Lower lobe of right lung (tissue), 2 donors: ENCODE measurements around the gene UBTF. TPM values are rescaled to one million over a fixed set of nuclear protein-coding genes. Genes with fewer than 3 reads are reported as not detected.

Experiments used
- ATAC-seq, 2 donors: fragments of 200-7000 bp; cut with Tn5 transposase; one replicate each; pipeline ENCODE4 v1.9.1; 2020 to 2022; ENCODE audit warnings: mild to moderate bottlenecking in 2 of 2, moderate library complexity in 2 of 2
- DNase-seq: peaks from one replicate; pipeline ENCODE4 v3.0.0-alpha.2; 2020
- H3K27ac ChIP-seq: fragments of 200-600 bp; one replicate; pipeline ENCODE4 v1.8.0; 2022
- H3K27me3 ChIP-seq: fragments of 200-600 bp; one replicate; pipeline ENCODE4 v1.8.0; 2022; ENCODE audit warnings: low read depth
- H3K36me3 ChIP-seq: fragments of 200-600 bp; one replicate; pipeline ENCODE4 v1.8.0; 2022; ENCODE audit warnings: mild to moderate bottlenecking
- H3K4me1 ChIP-seq: fragments of 200-600 bp; one replicate; pipeline ENCODE4 v1.8.0; 2022
- H3K4me3 ChIP-seq: fragments of 200-600 bp; one replicate; pipeline ENCODE4 v1.8.0; 2022; ENCODE audit warnings: mild to moderate bottlenecking
- H3K9me3 ChIP-seq: fragments of 200-600 bp; one replicate; pipeline ENCODE4 v1.8.0; 2022
- CTCF ChIP-seq: fragments of 200-600 bp; IDR thresholded peaks from one replicate; pipeline ENCODE4 v1.8.0; 2022; ENCODE audit warnings: antibody characterized with exemption, mild to moderate bottlenecking
- intact Hi-C: fragments of 100-400 bp; cut with DNase I; formaldehyde crosslinking; loops from one replicate; pipeline ENCODE4 v1.11.0; 2022
- total RNA-seq: library from RNA; stranded (reverse); fragmentation: NEBNext Ultra II Directional; extraction: Animal tissue kit (Norgen Biotek cat#: 25700); gene quantifications from one replicate; pipeline ENCODE4 v1.2.1, GENCODE V29; 2021
- donor health status: DM: no; HTN: yes; CAD: no; lungs with severe emphysema.

The UBTF gene
- total RNA-seq, 1 donor from 2014 or later: 56.7 TPM

DNA sequence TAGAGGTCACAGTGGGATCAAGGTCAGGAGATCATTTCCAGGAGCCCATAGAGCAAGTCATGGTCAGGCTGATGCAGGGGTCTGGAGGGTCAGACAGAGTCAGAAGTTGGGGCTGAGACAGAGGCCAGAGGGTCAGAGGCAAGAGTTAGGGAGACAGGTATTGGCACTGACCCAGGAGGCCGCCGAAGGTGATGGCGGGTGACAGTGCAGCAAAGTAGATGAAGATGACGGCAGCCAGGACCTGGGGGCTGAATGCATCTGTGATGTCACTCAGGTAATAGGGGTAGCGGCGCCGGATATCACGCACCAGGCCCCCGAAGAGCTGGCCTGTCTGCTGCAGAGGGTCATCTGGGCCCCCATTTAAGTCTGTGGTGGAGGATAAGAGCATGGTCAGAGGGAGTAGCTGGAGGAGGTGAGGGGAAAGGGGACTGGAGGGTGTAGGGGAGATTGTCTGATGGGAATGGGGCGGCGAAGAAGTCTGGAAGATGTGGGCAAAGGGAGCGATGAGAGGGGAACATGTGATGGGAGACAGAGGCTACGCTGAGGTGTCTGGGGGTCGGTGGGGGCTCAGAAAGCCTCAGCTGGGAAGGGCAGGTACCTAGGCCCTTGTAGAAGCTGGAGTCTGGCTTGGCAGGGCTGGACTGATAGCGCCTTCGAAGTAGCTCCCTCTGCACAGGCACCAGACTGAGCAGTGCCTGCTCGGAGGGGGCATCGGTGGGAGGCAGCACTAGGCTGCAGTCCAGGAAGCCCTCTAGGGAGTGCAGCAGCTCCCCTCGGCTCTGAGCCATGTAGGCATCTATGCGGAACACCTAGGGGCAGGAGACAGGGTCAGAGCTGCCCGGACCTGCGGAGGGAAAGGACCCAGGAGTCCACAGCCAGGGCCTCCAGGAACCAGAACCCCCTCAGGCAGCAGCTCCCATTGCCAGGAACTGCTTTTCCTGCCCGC, 38.6 kb upstream of the UBTF start:
- Histone ChIP-seq H3K9me3 (no peaks in the 10 kb centered on the region), H3K27me3 (no peaks in the 10 kb centered on the region), H3K4me1 (no peaks in the 10 kb centered on the region), H3K4me3 (no peak overlapping the region), H3K27ac (no peak overlapping the region), H3K36me3 (no peaks in the 10 kb centered on the region)
- TF ChIP-seq CTCF: no peak
- intact Hi-C loops: no loop called here
- no peak for ATAC-seq
- no peak for DNase-seq

DNA sequence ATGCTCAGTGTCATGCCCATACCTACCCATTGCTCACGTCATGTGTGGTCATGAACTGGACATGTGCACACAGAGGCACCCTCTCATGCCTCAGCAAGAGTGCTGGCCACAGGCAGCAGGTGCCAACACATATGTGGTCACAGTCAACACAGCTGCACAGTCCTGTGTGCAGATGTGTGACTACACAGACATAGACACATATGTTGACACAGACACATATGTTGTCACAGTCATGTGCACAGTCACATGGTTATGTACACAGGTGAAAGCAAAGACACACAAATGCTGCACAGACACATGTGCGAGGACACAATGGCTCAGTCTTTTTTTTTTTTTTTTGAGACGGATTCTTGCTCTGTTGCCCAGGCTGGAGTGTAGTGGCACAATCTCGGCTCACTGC, 37.2 kb upstream of the UBTF start:
- no peak for TF ChIP-seq CTCF
- Histone ChIP-seq H3K9me3 (no peaks in the 10 kb centered on the region), H3K4me1 (no peaks in the 10 kb centered on the region), H3K4me3 (no peak overlapping the region), H3K36me3 (no peaks in the 10 kb centered on the region), H3K27ac (no peak overlapping the region), H3K27me3 (no peaks in the 10 kb centered on the region)
- intact Hi-C loops: no loop called here
- DNase-seq (no peak), ATAC-seq (no peak)

DNA sequence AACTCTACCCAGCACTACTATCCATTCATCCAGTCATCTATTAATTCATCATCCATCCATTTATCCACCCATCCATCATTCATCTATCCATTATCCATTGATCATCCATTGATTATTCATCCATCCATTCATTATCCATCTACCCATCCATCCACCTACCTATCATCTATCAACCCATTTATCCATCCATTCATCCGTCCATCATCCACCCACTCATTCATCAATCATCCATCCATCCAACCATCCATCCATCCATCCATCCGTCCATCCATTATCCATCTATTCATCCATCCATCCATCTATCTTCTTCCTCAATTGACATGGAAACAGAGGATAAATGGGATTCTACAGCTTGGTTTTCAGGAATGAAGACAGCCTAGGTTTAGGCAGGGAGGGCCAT, 36.4 kb upstream of the UBTF start:
- DNase-seq (no peak), ATAC-seq (no peak)
- Histone ChIP-seq H3K9me3 (no peaks in the 10 kb centered on the region), H3K4me3 (no peak overlapping the region), H3K36me3 (no peaks in the 10 kb centered on the region), H3K4me1 (no peaks in the 10 kb centered on the region), H3K27ac (no peak overlapping the region), H3K27me3 (no peaks in the 10 kb centered on the region)
- intact Hi-C loops: no loop called here
- no peak for TF ChIP-seq CTCF

- H3K9me3 ChIP-seq: no peaks in the 10 kb centered on the region
- no peak overlapping the region for H3K27ac ChIP-seq
- intact Hi-C loops: no loop called here
- H3K27me3 ChIP-seq: no peaks in the 10 kb centered on the region
- ATAC-seq: no peak
- no peaks in the 10 kb centered on the region for H3K4me1 ChIP-seq
- H3K4me3 ChIP-seq: no peak overlapping the region
- no peaks in the 10 kb centered on the region for H3K36me3 ChIP-seq
- no peak for DNase-seq
- TF ChIP-seq CTCF: no peak
Observed at GRCh38 chr17:44254361-44255095, 35.1 kb upstream of the UBTF start.

- TF ChIP-seq CTCF: no peak
- ATAC-seq (no peak), DNase-seq (no peak)
- Histone ChIP-seq H3K27me3 (no peaks in the 10 kb centered on the region), H3K36me3 (no peaks in the 10 kb centered on the region), H3K4me3 (no peak overlapping the region), H3K4me1 (peaks cover under 1% of the 10 kb centered on the region), H3K9me3 (no peaks in the 10 kb centered on the region), H3K27ac (no peak overlapping the region)
- intact Hi-C loops: no loop called here
Observed at GRCh38 chr17:44253006-44253405, 33.5 kb upstream of the UBTF start.
